Dermis blood vessel endothelial cell (primary cell): ENCODE data around the gene DLL4. TPM values are rescaled to one million over a fixed set of nuclear protein-coding genes. Genes with fewer than 3 reads are reported as not detected.

ENCODE experiments used
- DNase-seq: peaks from one replicate; pipeline ENCODE4 v3.0.0; 2010
- total RNA-seq: library from RNA; depleted of rRNA; stranded (reverse); fragments of >200 nt; gene quantifications from 2 replicates; pipeline ENCODE4 v1.2.3, GENCODE V29; 2014

The DLL4 gene
- total RNA-seq, 1 donor from 2014 or later = 158 TPM

DNA sequence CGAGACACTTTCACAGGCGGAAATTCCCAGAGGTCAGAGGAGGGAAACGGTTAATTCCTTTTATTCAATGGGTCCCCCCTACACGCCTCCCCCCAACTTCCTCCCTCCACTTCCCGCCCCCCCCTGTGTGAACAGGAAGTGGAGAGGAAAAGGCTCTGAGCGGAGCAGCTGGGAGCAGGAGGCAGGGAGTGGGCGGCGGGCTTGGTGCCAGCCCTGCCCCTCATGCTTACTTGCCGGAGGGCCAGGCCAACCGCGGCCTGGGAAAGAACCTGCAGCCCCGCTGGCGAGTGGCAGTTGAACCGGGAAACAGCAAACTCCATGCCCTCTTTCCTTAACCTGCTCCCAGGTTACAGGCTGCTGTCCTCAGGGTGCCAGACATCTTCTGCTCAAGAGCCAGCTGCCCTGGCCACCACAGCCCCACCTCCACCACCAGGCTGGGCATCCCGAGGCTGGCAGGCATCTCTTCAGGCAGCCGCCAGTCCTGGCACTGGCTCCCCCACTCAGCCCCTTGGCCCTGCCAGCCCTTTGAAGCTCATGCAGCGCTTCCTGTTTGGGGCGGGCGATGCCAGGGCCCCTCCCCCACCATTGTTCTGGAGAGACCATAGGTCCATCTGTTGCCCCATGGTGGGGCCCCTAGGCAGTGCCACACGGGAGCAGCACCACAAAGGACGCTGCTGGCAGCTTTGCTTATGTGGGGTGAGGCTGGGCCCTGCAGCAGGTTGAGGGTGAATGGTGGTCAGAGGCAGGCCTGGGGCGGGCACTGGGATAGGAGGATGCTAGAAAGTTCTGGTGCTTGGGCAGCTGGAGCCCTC lies 21.9 kb upstream of the DLL4 start:
- DNase-seq = peak; percentile 93

DNA sequence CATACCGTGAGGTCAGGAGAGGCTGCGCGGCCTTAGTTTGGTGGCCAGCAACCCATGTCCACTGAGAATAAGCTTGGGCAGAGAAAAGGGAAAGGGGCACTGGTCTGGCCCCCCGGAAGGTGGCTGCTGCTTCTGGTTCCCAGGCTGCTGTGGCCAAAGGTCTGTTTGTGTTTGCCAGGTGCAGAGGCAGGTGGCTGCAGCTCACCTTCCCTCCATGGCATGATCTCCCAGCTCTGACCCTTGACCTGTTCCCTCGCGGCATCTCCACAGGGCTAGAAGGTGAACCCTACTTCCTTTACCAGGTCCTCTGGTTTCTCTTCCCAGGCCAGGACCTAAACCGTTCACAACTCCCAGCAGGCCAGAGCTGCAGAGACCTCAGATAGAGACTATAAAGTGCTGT lies 21.0 kb upstream of the DLL4 start:
- DNase-seq = no peak

DNA sequence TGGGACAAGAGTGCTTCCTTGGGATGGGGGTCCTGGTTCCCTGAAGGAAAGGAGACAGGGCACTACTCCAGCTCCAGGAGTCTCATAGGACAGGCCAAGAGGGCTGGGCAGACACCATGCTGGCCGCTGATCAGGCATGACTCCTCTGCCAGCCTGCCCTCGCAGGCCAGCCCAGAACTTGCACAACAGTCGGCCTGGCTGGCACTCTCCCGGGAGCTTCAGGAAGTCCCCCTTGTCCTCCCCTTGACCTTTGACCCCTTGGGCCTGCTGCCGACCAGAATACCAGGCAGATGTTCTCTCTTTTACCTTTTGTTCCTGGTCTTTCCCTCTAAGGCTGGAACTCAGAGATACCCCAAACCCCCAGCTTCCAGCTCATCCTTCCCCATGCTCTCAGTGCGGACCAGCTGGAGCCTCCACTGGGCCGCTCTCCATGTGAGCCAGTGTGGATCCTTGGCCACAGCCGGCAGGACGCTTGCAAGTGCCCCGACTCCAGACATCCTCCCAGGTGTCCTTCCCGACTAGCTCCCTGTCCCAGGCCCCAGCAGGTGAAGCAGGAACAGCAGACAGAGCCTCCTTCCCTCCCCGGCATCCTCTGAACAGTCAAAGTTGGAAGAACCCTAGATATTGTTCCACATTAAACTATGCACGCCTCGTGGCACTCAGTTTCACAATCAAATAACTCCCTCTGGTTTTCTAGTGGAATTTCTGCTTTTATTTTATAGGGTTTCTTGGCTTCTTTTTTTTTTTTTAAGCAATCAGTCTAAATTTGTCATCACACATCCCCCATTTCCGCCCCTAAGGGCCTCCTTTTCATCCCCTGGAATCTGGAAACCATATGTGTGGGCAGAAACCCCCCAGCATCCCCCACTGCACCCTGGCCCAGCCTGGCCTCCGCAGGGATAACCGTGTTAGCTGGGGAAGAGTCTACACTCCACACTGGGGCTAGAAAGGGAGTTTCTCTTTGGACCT lies 19.2 kb upstream of the DLL4 start:
- DNase-seq = no peak

DNA sequence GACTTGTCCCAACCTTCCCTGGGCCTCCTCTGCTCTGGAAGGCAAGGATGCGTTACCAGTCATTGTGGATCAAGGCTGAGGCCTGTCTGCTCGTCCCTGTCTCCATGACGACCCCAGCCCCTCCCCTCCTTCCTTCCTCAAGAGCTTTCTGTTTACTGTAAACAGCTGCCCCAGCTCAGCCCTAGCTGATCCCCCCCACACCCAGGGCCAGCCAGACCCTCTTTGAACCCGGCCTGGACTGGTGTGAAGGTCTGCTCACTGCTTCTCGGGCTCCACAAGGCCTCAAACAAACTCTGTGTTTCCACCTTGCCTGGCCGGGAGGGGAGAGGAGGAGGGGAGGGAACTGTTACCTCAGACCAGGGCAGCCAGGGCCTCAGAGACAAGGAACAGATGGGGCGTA lies 18.0 kb upstream of the DLL4 start:
- DNase-seq = no peak

DNA sequence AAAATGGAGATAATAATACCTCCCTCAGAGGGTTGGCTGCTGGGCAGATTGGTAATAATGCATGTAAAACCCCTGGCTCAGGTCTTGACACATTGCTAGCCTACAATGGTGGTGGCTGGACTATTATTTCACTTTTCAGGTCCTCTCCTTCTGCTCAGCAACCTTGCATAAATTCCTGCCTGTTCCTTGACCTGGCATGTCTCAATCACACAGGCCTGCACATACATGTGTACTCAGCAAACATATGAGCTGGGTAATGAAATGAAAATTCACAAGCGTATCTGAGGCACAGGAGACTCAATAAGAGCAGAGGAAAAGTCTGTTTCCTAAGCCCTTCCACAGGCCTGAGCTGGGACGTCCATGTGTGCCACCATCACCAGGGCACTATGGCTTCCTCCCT lies 17.4 kb upstream of the DLL4 start:
- DNase-seq = no peak

DNA sequence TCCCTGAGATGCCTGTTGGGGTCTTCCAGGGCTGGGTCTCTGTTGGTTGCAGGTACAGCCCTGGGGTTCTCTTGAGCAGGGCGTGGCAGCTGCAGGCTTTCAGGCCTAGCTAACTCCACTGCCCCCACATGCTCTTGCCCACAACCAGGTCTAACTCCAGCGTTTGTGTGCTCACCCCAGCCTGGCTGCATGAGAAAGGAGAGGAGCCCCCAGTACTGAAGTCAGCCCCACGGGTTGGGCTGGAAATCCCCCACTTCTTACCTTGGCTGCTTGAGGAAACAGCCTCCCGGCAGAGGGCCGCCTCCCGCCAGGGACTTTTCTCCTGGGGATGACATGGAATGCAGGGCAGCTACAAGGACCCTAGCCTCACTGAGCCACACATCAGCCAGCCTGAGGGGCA lies 16.7 kb upstream of the DLL4 start:
- no peak for DNase-seq

DNA sequence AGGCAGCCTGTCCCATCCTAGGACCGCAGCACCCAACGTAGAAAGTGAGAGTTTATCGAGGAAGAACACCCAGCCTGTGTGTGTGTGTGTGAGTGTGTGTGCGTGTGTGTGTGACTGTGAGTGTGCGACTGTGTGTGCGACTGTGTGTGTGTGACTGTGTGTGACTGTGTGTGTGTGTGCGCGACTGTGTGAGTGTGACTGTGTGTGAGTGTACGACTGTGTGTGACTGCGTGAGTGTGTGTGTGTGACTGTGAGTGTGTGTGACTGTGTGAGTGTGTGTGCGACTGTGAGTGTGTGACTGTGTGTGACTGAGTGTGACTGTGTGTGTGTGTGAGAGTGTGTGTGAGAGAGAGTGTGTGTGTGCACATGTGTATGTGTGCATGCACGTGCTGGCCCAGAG lies 15.1 kb upstream of the DLL4 start:
- DNase-seq = no peak

DNA sequence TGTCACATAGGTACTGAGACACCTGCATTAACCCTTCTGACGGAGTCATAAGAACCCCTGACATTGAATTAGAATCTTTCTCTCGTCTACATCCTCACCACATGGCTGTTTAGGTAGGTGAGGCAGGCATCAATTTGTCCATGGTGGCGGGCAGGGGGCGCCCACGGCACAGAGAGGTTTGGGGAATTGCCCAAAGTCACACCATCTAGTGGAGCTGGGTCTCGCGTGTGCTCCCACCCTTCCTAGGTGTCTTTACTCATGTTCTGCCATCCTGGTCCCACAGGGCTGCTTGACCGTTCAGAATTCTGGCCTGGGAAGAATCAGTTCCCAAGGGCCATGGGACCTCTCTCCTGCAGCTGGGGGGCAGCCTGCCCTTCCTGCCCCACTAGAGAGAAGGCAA lies 14.7 kb upstream of the DLL4 start:
- no peak for DNase-seq

DNA sequence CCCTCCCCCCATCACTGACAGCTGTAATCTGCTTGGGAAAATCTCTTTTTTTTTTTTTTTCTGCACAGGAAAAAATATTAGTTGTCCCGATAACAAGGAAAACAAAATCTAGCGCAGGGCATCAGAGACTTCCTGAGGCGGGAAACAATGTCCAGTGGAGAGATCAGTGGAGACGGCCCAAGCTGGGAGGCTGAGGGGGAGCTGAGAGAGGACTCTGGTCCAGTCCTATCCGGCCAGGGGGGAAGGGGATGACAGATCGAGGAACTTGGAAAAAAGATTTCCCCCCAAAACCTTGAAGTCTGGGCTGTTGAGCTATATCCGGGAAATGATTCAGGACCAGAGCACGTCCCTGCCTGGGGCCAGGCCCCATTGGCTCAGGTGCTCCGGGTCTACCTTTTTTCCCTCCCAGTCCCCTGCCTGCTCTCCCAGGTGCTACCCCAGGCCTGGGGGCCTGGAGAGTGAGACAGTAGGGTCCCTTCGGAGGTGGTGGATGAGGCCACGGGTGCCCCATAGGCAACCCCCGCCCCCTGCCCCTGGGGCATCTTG lies 14.0 kb upstream of the DLL4 start:
- peak; percentile 72 for DNase-seq

DNA sequence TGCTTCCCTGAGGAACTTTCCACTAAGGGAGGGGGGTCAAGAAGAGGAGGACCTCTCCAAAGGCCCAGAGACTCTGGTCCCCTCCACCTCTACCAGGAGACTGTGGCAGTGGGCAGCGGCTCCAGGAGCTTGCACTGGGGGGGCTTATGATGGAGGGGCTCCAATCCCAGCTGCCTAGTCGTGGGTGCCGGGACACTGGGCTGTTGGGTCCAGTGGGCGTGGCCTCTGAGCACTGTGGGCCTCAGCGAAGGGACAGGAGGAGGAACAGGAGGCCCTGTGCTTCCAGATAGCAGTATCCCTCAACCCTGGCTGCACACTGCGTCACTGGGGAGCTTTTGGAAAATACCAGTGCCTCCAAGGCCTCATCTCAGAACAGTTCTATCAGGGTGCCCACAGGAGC lies 13.5 kb upstream of the DLL4 start:
- no peak for DNase-seq

DNA sequence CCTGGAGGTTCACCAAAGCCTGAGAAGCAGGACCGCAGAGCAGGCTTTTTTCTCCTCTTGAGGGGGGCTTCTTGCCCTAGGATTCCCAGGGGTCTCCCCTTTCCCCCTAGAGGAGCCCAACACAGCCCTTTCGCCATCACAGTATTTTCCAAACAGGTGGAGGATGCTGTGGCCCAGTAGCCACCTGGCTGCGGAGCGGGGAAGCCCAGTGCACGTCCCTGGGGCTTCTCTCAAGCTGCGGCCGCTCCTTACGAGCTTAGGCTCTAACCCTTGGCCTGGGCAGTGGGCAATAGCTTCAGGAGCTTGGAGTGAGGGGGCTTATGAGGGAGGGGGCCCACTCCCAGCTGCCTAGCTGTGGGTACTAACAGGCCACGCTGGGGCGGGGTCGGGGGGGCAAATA lies 11.6 kb upstream of the DLL4 start:
- no peak for DNase-seq

DNA sequence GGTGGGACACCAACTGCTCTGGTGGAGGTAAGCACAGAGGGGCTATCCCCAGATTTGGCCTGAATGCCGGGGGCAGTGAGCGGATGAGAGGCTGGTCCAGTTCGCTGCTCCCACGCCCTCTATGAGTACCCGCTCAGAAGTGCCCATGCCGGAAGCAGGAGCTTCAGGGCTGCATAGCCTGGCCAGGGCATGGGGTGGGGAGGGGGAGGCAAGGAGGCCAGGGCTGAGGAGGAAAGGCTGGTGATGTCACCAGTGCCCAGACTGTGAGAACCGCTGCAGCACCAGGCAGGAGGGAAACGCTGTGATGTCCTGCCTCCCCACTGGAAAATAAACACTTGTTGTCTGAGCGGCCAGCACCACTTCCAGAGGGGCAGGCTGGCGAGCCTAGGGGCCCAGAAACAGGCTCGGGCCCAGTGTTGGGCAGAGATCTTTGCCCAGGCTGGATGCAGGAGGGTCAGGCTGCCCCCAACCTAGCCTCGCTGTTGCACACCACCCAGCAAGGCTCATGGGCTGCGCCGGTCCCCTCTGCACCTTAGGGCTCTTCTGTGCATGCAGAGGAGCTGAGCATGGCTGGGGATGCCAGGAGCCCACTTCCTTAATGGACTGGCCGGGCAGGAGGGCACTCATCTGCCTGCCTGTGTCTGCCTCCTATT lies 10.9 kb upstream of the DLL4 start:
- DNase-seq = peak; percentile 89

DNA sequence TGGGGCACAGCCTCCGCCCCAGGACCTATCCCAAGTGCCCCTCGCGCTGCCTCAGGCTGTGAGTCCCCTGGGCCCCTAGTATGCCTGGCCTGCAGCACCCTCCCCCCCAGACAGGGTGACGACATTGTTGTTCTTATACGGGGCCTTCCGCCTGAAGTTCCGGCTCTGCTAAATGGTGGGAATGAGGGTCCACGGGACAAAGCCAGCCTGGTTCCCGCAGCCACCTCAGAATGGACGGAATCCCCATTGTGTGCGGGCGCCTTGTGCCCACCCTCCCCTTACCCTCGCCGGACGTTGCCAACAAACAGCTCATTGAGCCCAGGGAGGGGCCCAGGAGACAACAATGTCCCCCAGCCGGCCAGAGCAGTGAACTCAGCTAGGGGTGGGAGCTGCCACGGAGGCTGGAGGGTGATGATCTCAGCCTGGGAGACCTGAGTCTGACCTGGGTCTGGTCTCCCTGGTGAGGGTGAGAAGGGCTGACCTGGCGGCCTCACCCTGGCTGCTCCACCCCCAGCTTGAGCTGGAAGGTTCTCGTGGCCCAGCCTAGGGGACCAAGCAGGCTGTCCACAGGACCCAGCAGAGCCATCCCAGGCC lies 10.2 kb upstream of the DLL4 start:
- peak; percentile 83 for DNase-seq

DNA sequence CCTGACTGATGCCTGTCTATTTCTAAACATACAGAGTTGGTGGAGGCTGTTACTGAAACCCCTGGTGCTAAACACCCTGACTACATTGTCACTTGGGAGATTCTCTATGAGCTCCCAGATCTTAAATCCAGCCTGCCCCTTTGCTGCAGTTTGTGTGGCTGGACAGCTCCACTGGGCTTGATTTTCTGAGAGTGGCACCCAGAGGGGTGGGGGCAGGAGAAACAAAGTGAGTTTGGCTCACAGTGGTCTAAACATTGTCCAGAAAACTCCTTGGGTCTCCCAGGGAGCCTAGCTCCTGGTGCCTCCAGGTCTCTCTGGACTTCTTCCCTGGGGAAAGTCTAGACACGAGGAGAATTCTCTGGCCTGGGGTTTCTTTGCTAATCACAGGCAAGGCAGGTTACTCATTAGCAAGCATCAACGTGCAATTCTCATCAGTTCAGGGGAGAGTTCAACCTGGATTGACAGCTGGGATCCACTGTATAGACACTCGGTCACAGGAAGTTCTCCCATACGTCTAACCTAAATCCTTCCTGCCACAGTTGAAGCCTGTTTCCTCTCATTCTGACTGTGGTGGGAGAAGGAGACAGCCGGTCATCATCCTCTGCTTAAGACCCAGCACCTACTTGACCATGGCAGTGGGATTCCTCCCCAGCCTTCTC lies 7.1 kb upstream of the DLL4 start:
- DNase-seq = peak; percentile 27

DNA sequence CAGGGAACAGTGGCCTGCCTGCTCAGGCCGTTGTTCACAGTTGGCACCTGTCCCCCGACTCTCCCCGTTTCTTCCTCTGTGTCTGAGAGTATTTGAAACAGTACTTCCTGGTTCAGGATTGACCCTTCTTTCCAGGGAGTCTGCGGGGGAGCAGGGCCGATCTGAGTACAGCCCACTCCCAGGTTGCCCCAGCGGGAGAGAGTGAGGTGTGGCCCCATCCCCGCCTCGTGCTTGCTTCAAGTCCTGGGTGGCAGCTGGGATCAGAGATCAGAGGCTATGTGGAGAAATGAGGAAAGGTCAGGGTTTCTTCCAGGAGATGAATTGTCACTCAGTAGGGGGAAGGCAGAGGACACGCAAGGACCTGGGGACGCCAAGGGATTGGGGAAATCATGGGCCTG lies 6.5 kb upstream of the DLL4 start:
- no peak for DNase-seq

DNA sequence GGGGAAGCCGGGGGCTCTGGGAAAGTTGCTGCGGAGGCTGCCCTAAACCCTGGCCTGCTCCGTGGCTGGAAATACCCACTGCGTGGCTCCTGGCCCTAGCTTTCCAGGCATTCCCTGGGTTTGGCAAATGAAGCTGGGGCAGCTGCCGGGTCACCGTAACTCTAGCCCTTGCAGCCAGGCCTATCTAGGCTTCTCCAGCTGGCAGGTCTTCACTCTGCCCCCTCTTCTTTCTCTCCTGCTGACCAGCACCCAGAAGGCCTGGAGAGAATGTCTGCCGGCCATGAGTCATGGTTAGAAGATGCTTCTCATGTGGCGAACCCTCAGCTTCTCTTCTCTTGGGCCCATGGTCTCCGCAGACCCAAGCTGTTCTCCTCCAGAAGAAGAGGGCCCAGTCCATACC lies 5.6 kb upstream of the DLL4 start:
- no peak for DNase-seq

DNA sequence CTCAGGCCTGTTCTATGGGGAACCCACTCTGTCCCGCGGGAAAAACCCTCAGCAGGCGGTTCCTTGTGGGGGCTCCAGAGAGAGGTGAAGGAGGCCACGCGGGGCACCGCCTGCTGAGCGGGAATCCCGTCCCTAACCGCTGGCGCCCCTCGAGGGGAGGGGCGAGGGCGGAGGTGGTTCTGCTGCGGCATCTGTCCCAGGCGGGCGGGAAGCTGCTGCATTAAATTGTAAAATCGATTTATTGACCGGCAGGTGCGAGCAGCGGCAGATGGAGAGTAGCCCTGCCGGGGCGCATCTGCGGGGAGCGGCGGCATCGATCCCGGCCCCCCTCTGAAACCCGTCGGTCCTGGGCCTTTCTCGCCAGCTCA lies 3.7 kb upstream of the DLL4 start:
- DNase-seq = no peak

DNA sequence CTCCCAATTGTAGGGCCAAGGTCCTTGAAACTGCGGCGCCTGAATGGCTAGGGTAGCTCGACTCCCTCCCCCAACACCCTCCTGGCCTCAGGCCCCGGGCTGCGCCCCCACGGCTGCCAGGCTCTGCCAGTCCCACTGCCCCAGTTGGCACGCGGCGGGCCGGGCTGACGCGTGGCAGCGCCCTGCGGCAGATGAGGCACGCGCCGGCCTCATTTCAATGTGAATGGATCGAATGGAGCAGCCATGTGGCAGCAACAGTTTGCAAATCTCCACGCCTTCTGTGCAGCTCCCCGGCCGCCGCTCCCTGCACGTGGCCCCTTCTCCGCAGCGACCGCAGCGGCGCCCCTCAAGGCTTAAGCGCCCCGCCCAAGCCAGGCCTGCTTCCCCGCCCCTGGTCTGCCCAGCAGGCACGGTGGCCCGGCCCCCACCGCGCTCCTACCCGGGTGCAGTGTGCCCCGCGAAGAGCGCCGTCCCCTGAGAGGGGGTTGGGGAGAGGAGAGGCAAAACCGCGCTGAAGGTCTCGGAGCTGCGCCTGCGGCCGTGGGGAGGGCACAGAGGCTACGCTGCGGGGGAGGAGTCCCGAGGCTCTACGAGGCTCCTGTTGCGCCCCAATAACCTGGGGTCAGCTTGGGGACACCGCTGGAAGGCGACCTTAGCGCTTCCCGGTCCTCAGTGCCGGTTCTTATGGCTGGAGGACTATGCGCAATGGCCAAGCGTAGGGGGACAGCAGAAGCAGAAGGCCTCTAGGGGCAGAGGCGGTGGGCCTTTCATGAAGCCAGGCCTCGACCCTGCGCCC lies 3.1 kb upstream of the DLL4 start:
- no peak for DNase-seq

DNA sequence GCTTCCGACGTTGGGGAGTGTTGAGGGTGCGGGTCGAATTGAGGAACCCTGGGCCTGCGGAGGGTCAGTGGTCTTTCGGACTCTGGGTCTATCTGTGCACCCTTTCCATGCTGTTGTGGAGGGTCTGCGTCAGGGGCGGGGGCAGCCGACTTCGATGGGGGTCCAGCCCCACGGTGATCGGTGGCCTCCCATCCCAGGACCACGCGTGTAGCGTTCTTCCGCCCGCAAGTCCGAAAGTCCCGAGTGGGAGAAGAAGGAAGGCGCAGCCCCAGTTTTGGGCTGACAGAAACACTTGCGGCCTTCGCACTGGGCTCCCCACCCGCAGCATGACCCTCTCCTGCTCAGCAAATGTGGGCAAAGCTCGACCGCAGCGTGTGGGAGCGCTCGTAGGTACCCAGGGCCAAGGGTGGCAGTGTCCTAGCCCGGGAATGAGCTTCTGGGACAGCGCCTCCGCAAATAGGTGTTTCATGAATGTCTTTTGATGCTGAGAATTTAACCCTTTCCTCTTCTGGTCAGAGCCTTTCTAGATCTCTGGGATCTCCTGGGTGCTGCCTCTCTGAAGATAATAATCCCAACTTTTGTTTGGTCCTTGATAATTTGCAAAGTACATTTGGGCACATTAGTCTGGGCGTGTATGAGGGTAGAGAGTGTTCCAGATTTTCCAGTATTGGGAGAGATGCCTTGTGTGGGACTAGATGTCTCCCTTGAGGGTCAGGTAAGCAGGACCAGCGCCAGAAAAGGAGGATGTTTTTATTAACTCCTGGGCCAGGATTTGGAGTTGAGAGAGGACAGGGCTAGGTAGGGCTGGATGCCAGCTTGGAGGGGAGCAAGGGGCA lies 2.3 kb upstream of the DLL4 start:
- no peak for DNase-seq

DNA sequence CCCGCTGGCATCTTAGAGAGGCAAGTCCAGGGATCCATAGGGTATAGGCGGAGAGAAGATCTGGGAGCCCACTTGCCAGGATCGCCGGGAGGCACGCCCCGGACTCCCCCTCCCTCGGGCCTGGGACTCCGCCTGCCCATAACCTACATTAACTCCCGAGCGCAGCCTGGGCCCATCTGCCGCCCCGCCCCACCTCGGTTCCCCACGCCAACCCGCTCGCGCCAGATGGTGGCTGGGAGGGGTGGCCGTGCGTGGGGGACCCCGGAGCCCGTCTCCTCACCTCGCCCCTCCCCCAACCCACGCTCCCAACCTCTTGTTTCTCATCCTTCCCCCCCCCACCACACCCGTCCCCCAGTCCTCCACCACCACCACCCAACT lies 1.7 kb upstream of the DLL4 start:
- DNase-seq = no peak
